Stimulated activated CD8-positive, alpha-beta memory T cell treated with anti-CD3 and anti-CD28 coated beads, Interleukin-7, amount 100 ng/mL, for 4 hours (primary cell): ENCODE results near the gene SERPINA9.
"Not testable (repeated sequence)": the region's sequence is repeated elsewhere in the genome, so short reads cannot be mapped to it uniquely, and the experiment has no call there.

Experiments
- DNase-seq, 2 donors: peaks; one replicate each; pipeline ENCODE4 v3.0.0-alpha.2; 2020; ENCODE audit warnings: low read depth in 2 of 2

Gene SERPINA9

DNA sequence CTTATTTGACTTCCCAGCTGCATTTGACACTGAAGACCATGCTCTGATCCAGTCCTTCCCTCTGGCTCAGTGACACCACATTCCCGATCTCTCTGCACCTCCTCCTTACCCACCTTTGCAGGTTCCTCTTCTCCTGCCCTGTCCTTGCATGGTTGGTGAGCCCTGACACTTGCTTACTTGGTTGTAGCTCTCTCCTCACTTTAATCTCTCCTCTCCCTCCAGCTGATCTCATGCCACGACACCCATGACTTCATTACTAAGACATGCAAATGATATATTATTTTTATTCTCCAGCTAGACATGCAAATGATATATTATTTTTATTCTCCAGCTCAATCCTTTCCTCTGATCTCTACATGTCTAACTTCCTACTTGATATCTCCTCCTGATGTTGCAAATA lies at the start of gene SERPINA9:
Gene SERPINA9, minus strand, starts transcription at position 175 of the 400 bp plus-strand sequence. CDS start 6,357 bp downstream, outside the sequence.
- DNase-seq: no peak

- no peak for DNase-seq
These were observed 48.1 kb upstream of the SERPINA9 start for GRCh38 chr14:94524093-94524492.

- no peak for DNase-seq
These were observed 47.3 kb upstream of the SERPINA9 start for GRCh38 chr14:94523265-94523664.

GRCh38 chr14:94522115-94522724 lies 46.2 kb upstream of the SERPINA9 start:
- no peak for DNase-seq

- no peak for DNase-seq
These were observed 45.5 kb upstream of the SERPINA9 start for GRCh38 chr14:94521375-94522114.

GRCh38 chr14:94517641-94518257 lies 41.8 kb upstream of the SERPINA9 start:
- no peak for DNase-seq

DNA sequence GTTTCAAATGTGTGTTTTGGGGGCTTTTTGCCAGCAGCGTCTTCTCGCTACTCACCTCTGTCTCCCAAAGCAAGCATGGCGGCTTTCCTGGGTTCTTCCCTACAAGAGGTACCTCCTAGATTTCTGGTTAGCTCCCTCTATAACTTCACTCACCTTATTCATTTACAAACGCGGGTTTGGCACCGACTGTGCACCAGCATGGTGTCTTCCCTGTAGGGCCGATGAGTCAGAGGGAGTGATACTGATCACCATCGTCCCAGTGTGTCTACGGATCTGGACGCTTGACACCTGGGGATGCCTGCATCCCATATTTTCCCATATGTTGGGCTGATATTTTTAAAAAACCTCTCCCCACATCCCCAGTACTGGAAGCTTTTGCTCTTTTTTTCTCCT lies 41.2 kb upstream of the SERPINA9 start:
- DNase-seq: no peak

GRCh38 chr14:94515856-94516255 lies 39.9 kb upstream of the SERPINA9 start:
- no peak for DNase-seq

GRCh38 chr14:94515426-94515825 lies 39.4 kb upstream of the SERPINA9 start:
- DNase-seq: no peak

- DNase-seq: no peak
These were observed 38.4 kb upstream of the SERPINA9 start for GRCh38 chr14:94514351-94514750.

GRCh38 chr14:94510481-94510880 lies 34.5 kb upstream of the SERPINA9 start:
- not testable (repeated sequence) for DNase-seq

- no peak for DNase-seq
These were observed 33.4 kb upstream of the SERPINA9 start, which contains the start of gene SERPINA12 for GRCh38 chr14:94509356-94509755. SERPINA12 (minus strand) TSS chr14:94509469; CDS start chr14:94498397, 11,072 bp downstream.

DNA sequence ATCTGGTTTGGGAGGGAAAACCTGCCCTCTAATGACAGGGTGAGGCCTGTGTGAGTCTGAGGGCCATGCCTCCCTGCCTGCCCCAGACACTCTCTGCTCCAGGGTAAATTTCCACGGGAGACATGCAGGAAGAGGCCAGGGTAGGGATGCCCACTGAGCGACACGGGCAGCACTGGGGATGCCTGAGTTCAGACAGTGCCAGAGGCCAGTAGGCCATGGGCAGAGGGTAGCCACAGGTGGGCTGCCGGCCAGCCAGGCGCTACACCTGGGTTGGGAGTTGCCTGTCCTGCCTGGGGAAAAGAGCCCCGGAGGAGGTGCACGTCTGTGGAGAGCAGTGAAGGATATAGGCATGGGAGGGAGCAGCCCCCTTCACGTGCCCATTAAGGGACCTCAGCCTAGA lies 29.6 kb upstream of the SERPINA9 start:
- no peak for DNase-seq

DNA sequence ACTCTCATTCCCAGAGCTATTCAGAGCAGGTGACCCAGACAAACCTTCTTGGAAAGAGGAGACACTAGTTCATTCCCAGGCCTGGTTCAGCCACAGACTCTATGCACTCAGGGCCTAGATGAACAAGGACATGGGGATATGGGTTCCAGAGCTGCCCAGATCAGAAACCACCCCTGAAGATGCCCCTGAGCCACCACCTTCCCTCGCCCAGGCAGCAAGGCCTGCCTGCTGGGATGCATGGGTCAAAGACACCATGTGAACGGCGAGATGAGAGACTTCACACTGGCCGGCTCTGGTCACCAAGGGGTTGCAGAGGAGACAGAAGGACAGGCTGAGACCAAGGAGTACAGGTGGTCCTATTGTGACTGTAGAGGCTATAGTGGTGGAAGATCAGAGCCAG lies 29.2 kb upstream of the SERPINA9 start:
- no peak for DNase-seq

DNA sequence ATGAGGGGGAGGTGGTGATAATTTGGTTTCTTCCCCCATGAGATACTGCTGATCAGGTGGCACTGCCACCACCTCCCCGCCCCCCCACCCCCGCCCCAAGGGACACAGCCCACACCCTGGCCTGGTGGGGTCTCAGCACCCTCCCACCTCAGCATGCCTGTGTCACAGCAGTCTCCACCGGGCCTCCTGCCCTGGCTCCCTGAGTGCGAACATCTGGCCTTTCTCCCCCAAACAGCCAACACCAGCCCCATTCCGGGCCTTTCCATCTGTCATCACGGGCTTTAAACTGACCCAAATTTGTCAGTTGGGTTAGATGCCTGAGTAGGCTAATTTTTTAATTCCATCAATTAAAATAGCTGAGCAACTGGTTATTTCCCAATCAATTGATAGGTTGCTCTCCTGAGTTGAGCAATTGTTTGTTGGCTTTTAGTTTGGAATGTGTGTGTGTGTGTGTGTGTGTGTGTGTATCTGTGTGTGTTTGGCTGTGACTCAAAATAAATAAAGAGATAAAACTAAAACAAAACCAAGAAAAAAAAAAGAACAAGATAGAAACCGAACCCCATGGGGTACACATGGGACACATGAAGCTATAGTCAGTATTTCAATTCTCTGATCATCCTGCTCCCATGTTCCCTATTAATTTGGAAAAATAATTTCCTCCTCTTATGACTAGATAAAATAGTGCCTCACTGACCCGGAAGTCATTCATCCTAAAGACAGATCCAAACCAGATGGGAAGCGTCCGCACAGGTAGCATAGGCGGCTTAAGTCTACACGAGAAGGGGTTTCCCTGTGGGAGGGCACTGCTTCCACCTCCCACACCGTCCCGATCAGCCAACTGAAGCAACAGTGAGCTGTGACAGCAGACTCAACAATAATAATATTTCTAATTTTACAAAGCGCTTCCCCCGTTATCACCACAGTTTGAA lies 25.9 kb upstream of the SERPINA9 start:
- no peak for DNase-seq

- DNase-seq: no peak
These were observed 24.3 kb upstream of the SERPINA9 start for GRCh38 chr14:94500264-94500663.

- DNase-seq: no peak
These were observed 23.7 kb upstream of the SERPINA9 start for GRCh38 chr14:94499673-94500072.

DNA sequence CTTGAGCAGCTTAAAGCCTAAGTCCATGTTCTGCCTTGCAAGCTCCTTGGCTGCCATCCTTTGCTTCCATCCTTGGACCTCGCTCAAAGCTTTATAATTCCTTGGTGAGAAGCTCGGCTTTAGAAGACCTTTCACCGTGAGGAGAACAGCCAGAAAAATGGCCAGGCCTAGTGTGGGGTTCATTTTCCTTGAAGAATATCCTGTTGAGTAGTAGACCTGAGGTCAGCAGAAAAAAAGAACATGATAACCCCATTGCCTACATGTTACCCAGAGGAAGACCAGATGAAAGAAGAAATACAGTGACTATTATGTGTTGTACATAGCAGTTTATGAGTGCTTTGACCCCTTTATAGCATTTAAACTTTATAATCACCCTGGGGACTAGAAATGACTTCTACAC lies 22.2 kb upstream of the SERPINA9 start:
- DNase-seq: no peak

- DNase-seq: no peak
These were observed 18.1 kb upstream of the SERPINA9 start for GRCh38 chr14:94494085-94494484.

DNA sequence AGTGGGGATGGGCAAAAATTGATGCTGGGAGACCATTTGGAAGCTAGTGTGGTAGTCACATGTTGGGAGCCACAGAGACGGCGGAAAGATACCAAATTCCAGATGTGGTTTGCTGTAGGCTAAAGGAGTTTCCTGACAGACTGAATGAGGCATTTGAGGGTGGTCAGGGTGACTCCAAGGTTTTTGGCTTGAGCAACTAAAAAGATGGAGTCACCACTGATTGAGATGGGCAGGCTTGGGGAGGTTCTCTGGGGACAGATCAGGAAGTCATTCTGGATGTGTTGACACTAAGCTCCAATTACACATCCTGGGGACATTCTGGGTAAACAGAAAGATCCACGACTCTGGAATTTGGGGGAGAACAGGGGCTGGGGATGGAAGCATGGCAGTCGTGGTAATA lies 15.5 kb upstream of the SERPINA9 start:
- no peak for DNase-seq

- no peak for DNase-seq
These were observed 13.3 kb upstream of the SERPINA9 start for GRCh38 chr14:94489336-94489735.

DNA sequence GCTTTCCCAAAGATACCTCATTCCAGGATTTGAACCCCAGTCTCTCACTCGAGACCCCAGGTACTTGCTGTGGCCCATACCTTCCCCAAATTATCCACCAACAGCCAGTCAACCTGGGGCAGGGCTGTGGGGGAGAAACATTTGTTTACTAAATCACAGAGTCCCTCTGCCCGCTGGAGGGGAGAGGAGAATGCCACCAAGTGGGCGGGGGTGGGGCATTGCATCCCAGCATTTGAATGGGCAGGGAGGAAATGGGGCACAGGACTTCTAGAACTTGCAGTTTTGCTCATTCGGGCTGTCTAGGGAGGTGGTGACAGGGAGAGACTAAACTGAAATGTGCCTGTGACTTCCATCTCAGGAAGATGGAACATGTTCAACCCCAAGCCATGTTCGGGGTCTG lies 10.9 kb upstream of the SERPINA9 start:
- DNase-seq: no peak
